ENCODE results near the gene ARL10.

ARL10 gene

DNA sequence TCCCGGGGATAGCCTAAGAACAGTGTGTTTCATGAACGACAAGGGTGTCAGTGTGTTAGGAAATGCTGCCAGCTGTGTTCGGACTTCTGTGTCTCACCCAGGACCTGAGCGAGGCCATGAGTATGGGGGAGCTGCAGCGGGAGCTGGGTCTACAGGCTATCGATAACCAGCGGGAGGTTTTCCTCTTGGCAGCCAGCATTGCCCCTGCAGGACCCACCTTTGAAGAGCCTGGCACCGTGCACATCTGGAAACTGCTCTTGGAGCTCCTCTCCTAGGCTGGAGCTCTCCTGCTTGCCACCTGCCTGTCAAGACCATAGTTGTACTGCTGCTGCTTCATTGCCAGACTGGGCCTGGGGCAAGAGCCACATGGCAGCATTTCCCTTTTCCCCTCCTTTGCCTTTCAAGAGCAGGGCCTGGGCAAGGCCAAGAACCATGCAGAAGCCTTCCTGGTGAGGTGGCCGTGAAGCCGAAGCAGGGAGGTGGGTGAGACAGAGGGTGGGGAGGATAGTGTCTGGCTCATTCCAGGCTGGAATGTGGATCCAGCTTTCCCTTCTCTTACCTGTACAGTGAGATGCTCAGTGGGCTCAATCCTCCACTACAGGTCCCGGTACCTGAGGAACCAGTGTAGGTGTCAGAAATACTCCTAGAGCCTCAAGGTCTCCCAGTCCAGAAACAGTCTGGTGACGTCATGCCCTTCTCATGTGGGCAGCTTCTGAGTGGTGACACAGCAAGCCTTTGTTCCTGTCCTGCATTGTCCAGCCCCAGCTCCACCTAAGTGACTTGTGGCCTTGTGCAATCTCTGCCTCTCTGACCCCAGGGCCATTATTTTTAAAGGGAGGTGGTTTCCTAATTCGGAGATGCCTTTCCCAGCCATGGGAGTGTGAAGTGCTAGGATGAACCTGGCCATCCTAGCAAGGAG, 6.6 kb downstream of the ARL10 start:
- no peak for TF ChIP-seq CTCF (conservative IDR thresholded peaks at IDR 0.05; ENCODE audit: control insufficient read depth, insufficient read depth, low read depth, low read length)
- no peak overlapping the region for H3K4me3 ChIP-seq (ENCODE audit: control insufficient read depth, low read depth, low read length)
- DNase-seq (ENCODE audit: low read depth) = no peak

GRCh38 chr5:176373100-176373818, 8.0 kb downstream of the ARL10 start:
- DNase-seq (ENCODE audit: low read depth) = no peak
- H3K4me3 ChIP-seq (ENCODE audit: control insufficient read depth, low read depth, low read length) = no peak overlapping the region
- no peak for TF ChIP-seq CTCF (conservative IDR thresholded peaks at IDR 0.05; ENCODE audit: control insufficient read depth, insufficient read depth, low read depth, low read length)

DNA sequence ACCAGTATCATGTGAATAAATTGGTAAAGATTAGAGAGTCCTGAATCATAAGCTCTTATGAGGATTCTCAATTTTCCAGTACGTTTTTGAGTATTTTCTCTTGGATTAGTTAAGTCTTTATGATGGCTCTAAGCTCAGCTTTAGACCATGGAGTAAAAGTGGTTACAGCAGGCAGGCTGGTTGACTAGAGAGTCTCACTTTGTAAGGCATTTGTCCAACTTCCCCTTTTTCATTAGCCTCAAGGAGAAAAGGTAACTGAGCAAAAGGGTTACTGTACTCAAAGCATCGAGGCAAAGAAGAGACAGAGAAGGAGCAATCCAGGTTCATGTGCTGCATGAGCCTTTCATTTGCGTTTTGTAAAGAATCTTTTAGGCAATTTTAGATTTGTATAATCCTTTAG, 14.6 kb downstream of the ARL10 start:
- H3K4me3 ChIP-seq (ENCODE audit: control insufficient read depth, low read depth, low read length) = no peak overlapping the region
- TF ChIP-seq CTCF (conservative IDR thresholded peaks at IDR 0.05; ENCODE audit: control insufficient read depth, insufficient read depth, low read depth, low read length) = no peak
- DNase-seq (ENCODE audit: low read depth) = no peak

DNA sequence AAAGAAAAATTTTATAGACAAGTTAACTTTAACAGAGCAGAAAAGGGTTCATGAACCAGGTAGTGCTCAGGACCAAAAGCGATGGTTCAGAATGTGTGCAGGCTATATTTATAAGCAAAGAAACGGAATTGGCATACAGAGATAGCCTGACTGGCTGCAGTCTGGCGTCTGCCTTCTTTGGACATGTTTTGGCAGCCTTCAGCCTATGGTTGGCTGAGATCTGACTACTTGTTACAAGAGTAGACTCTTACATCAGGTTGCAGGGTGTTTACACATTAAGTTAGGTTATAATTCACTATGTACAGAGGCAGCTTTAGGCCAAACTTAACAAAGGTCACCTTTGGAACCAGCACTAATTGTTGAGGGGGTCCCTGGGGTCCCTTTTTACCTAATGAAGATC, 16.1 kb downstream of the ARL10 start:
- DNase-seq (ENCODE audit: low read depth) = no peak
- no peak overlapping the region for H3K4me3 ChIP-seq (ENCODE audit: control insufficient read depth, low read depth, low read length)
- no peak for TF ChIP-seq CTCF (conservative IDR thresholded peaks at IDR 0.05; ENCODE audit: control insufficient read depth, insufficient read depth, low read depth, low read length)

DNA sequence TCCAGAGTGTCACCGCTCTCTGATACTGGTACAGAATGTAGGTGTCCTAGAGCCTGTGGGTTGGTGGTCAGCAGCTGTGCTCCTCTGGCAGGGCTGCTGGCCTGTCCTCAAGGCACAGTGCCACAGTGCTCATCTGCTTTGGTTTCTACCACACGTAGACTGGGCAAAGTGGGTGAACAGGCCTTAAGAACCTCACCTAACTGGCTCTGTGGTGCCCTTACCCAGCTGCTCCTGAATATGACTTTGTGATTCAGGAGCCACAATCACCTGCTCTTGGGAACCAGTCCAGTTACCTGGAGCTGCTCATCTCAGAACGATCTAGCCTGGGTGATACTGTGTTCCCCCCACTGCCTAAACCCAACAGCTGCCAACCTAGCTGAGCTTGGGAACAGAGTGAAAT, 16.7 kb downstream of the ARL10 start:
- DNase-seq (ENCODE audit: low read depth) = no peak
- TF ChIP-seq CTCF (conservative IDR thresholded peaks at IDR 0.05; ENCODE audit: control insufficient read depth, insufficient read depth, low read depth, low read length) = no peak
- H3K4me3 ChIP-seq (ENCODE audit: control insufficient read depth, low read depth, low read length) = no peak overlapping the region

DNA sequence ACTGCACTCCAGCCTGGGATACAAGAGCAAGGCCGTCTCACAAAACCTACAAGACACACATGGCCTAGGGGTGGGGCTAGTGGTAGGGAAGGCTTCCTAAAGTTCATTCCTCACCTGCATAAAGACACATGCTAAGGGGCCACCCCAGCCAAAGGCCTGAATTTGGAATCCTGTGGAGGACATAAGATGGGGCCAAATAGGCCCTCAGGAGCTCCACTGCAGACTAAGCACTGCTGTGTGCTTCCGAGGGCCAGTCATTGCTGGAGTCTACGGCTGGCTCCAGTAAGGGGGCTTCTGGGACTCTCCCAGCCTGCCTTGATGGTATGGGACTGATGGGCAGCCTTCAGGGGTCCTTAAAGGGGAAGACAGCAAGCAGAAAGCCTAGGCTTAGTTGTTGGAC, 17.4 kb downstream of the ARL10 start:
- DNase-seq (ENCODE audit: low read depth) = no peak
- TF ChIP-seq CTCF (conservative IDR thresholded peaks at IDR 0.05; ENCODE audit: control insufficient read depth, insufficient read depth, low read depth, low read length) = no peak
- no peak overlapping the region for H3K4me3 ChIP-seq (ENCODE audit: control insufficient read depth, low read depth, low read length)

All from fibroblast of mammary gland (primary cell).